LoVo (cell line): Measurements from ENCODE around the gene SVIL.
"Not testable (repeated sequence)": the region's sequence is repeated elsewhere in the genome, so short reads cannot be mapped to it uniquely, and the experiment has no call there.

Source experiments
- DNase-seq: peaks from one replicate; pipeline ENCODE4 v3.0.0-alpha.2; 2016; ENCODE audit warnings: low spot score

Gene SVIL

DNA sequence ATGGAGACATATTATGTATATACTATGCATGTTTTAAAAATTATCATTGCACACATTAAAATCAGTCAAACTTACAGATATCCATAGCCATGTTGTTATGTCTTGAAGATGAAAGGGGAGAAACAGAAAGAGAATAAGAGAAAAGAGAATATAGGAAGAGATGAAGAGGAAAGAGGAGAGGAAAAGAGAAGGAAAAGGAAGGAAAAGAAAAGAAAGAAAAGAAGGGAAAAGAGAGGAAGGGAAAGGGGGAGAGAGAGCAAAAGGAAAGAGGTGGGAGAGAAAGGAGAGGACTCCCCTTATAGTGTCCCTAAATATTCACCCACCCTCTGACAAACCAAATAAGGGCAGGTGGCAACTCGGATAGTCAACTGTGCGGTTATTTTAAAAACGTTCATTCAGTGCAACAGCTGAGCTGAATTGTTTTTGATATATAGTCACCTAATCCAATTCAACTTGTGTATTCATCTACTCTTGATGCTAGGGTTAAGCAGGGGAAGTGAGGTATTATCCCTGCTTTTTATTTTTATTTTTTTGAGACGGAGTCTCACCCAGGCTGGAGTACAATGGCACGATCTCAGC, 14.6 kb downstream of the SVIL start:
- no peak for DNase-seq

GRCh38 chr10:29619241-29619669, 15.5 kb downstream of the SVIL start:
- DNase-seq: no peak

DNA sequence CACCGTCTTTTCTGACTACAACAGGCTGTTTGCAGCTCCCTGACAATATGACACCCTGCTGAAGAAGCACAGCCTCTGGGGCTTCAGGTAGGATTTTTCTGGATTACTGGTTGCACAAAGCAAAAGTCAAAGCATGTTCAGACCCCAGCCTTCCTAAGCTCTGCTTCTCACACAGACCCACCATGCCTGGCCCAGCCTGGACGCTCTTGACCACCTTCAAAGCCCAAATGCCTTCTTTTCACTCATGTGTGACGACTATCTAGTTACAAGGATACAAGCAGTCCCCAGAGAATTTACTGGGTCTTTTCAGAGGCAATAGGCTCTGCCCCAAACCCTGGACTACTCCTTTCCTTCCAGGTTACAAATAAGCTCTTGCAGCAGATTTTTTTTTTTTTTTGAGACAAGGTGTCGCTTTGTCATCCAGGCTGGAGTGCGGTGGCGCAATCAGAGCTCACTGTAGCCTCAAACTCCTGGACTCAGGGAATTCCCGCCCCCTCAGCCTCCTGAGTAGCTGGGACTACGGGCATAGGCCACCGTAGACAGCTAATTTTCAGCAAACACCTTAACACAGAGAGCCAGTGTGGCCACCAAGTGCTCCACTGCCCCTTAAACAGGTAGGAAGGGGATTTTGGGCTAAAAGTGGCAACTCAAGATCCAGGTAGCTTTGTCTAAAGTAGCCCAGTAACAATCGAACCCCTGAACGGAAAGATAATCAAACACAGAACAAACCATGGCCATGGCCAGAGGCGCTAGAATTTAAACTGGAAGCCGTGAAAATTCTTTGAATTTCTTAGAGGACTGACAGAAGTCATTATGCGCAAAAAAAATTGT, 16.2 kb downstream of the SVIL start:
- DNase-seq: no peak

DNA sequence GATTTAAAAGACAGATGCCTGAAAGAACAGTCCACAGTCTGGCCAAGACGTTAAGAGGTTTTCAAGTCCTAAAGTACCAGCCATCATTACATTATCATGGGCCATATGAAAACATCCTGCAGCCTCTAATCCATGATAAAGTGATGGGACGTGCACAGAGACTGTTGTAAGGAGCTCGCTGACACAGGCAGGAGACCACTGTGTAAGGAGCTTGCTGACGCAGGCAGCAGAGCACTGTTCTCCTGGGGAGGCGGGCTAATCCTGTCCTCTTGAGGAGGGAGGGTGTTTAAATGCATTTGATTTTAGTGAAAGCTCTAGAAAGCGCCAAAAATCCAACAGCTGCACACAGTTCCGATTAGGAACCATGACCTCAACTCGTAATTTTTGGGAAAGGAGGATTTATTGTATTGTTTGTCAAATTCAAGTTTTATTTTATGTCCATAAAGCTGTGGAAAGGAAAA, 16.9 kb downstream of the SVIL start:
- no peak for DNase-seq

DNA sequence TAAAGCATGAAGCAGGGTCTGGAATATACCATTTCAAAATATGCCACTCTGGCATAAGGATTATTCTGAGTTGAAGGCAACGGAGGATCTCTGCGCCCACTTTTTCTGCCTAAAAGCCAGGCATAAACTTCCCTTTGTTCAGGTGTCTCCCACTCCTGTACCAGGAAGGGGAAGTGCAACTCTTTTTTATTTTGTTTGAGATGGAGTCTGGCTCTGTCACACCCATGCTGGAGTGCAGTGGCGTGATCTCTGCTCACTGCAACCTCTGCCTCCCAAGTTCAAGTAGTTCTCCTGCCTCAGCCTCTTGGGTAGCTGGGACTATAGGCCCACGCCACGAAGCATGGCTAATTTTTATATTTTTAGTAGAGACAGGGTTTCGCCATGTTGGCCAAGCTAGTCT, 18.2 kb downstream of the SVIL start:
- DNase-seq: no peak

DNA sequence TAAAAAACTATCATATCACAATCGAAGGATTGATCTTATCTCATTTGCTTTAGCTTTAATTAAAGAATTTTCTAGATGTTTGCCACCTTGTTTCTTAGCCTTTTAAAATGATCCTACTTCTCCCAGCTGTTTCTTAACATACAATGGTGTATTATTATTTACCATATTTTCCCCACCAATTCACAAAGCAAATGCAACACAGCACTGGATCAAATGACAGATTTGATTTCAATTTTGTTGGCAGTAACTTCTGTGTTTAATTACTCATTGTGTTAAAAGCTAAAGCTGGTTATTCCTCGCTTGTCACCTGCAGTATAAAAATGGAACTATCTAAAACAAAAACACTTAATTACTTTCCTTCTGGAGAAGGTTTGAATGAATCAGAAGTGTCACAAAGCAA, 19.6 kb downstream of the SVIL start:
- no peak for DNase-seq

DNA sequence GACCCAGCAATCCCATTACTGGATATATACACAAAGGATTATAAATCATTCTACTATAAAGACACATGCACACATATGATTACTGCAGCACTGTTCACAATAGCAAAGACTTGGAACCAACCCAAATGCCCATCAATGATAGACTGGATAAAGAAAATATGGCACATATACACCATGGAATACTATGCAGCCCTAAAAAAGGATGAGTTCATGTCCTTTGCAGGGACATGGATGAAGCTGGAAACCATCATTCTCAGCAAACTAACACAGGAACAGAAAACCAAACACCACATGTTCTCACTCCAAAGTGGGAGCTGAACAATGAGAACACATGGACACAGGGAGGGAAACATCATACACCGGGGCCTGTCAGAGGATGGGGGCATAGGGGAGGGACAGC, 20.5 kb downstream of the SVIL start:
- not testable (repeated sequence) for DNase-seq

- DNase-seq: no peak
These were observed 21.0 kb downstream of the SVIL start for GRCh38 chr10:29613791-29614190.

DNA sequence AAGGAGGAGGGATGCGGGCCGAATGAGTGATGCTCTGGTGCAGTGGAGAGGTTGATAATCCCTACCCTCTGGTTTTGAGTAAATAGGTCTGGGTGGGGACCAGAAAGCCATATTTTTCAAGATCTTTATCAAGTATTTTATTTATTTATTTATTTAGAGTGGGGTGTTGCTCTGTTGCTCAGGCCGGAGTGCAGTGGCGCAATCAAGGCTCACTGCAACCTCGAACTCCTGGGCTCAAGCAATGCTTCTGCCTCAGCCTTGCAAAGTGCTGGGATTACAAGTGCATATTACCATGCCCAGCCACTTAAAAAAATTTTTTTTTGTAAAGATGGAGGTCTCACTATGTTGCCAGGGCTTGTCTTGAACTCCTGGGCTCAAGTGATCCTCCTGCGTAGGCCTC, 21.6 kb downstream of the SVIL start:
- DNase-seq: no peak

- no peak for DNase-seq
These were observed 22.1 kb downstream of the SVIL start for GRCh38 chr10:29612657-29613056.

- no peak for DNase-seq
These were observed 22.9 kb downstream of the SVIL start for GRCh38 chr10:29611781-29612381.

GRCh38 chr10:29610876-29611647, 23.7 kb downstream of the SVIL start:
- DNase-seq: no peak

GRCh38 chr10:29610331-29610730, 24.4 kb downstream of the SVIL start:
- not testable (repeated sequence) for DNase-seq

GRCh38 chr10:29609696-29610095, 25.1 kb downstream of the SVIL start:
- no peak for DNase-seq

DNA sequence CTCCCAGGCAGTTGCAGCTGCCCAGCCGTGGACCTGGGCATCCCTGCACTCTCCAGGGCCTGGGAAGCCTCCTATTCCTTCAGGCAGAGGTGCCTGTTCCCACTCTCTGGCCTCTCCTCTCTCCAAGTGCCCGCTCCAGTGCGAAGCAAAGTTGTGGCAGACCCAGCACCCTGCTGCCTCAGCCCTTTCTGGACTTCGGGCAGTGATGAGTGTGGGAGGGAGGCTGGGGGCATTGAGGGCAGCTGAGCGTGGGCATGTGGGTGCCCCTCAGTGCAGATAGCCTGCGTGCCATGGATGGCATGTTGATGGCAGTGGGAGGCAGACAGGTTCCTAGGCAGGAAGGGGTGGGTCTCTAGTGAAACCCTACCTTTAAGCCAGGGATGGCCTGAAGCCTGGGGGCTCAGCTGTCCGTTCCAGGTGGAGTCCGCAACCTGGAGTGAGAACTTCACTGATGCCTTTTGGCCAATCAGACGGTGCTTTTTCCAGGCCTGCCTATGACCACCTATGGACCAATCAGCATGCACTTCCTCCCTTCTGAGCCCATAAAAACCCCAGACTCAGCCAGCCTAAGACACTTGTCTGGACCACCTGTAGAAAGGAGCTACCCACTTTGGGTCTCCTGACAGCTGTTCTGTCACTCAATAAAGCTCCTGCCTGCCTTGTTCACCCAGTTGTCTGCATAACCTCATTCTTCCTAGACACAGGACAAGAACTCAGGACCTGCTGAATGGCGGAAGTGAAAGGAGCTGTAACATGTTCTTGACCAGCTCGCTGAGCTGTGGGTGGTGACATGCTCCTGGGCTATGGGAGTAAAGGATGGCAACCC, 26.1 kb downstream of the SVIL start:
- DNase-seq: no peak

DNA sequence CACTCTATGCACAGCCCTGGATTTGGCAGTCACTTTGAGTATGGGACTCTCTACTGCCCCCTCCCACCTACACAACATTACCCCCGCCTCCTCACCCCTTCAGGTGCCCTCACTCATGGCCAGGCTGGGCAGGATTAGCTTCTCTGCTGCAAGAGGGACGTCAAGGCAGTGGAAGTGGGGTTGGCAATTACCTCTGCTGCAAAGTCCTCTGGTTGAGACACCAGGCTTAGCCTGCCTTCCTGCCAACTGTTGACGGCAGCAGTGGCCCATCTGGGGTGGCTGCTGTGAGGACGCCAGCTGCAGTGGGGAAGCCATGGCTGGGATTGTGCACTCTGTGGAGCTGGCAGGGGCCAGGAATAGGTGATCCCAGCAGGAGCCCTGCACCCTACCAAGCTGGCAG, 26.7 kb downstream of the SVIL start:
- DNase-seq: no peak

DNA sequence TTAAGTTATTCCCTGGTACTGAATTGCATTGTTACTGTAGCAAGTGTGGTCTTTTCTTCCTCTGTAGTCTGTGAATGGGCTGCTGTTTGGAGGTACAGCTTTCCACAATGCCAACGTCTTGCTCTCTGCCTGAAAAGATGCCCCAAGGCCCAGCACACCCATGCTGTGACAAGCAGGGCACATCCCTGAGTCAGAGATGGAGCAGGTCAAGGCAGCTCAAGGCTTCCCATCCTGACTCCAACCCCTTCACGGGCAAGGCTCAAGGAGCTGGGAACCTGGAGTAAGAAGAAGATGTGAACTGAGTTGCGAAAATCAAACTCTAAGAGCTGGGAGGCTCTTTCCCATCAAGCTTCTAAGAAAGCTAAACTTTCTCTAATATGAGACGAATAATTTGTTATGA, 27.2 kb downstream of the SVIL start:
- no peak for DNase-seq

DNA sequence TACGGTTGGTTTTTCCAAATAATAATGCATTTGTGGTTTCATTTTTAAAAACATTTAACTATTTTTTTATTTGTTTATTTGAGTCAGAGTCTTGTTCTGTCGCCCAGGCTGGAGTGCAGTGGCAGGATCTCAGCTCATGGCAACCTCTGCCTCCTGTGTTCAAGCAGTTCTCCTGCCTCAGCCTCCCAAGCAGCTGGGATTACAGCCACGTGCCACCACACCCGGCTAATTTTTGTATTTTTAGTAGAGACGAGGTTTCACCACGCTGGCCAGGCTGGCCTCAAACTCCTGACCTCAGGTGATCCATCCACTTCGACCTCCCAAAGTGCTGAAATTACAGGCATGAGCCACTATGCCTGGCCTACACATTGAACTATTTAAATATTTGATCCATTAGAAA, 28.1 kb downstream of the SVIL start:
- not testable (repeated sequence) for DNase-seq

GRCh38 chr10:29604291-29604825, 30.4 kb downstream of the SVIL start:
- DNase-seq: no peak

DNA sequence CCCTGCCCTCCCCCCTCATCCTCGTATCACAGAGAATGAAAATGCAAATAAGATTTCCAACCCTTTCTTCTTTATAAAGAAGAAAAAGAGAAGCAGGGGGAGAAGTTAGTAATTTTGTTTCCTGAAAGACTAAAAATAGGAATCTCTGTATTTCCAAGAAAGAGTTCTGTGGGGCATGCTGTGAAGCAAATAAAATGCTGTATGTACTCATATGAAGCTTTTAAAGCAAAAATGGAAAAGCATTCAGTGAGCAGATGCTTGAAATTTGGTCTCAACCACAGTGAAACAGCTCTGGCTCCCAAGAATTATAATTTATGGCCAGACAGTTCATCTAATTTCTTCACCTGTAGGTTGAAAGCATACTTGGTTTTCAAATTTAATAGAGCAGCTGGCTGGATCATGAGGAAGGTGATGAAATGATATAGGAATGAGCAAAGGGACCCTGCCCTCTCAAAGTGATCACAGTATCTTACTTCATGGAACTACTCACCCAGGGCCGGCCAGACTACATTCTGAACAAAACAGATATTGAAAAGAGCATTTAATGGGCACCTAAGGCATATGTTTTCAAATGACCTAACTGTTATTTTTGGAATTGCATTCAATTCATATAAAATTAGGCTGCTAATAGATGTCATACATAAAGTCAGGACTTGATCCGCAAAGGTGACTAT, 31.4 kb downstream of the SVIL start:
- no peak for DNase-seq

- no peak for DNase-seq
These were observed 34.0 kb downstream of the SVIL start for GRCh38 chr10:29600821-29601220.
